Astrocyte (in vitro differentiated cells and primary cell): Measurements from ENCODE around the gene DLX3. TPM values are rescaled to one million over a fixed set of nuclear protein-coding genes. Genes with fewer than 3 reads are reported as not detected.

Source experiments
- DNase-seq: peaks from one replicate; pipeline ENCODE4 v3.0.0-alpha.2; 2010; ENCODE audit warnings: low read depth
- FAIRE-seq: peaks from 2 replicates; lab custom pipeline; 2011; peaks lifted over from hg19 to GRCh38; lab: Jason Lieb, UNC
- H2AFZ ChIP-seq: 2 replicates; pipeline ENCODE4 v1.6.0; 2012; ENCODE audit warnings: low read depth, low read length, inconsistent platforms
- H3K27ac ChIP-seq: 2 replicates; pipeline ENCODE4 v1.5.1; 2011; ENCODE audit warnings: low read depth, low read length, inconsistent platforms
- H3K27me3 ChIP-seq: 2 replicates; pipeline ENCODE4 v1.6.0; 2011; ENCODE audit warnings: low read length, inconsistent platforms; ENCODE audit not compliant: insufficient read depth
- H3K36me3 ChIP-seq: 2 replicates; pipeline ENCODE4 v1.5.1; 2011; ENCODE audit warnings: low read length, inconsistent platforms; ENCODE audit not compliant: insufficient read depth
- H3K4me1 ChIP-seq: 2 replicates; pipeline ENCODE4 v1.5.1; 2011; ENCODE audit warnings: low read length, inconsistent platforms; ENCODE audit not compliant: insufficient read depth
- H3K4me2 ChIP-seq: 2 replicates; pipeline ENCODE4 v1.6.0; 2012; ENCODE audit warnings: low read length, inconsistent platforms
- H3K4me3 ChIP-seq: 2 replicates; pipeline ENCODE4 v1.5.1; 2011; ENCODE audit warnings: low read depth, mild to moderate bottlenecking, low read length, inconsistent platforms; ENCODE audit not compliant: insufficient read depth
- H3K79me2 ChIP-seq: 2 replicates; pipeline ENCODE4 v1.6.0; 2012; ENCODE audit warnings: mild to moderate bottlenecking, low read length, inconsistent platforms; ENCODE audit not compliant: insufficient read depth
- H3K9ac ChIP-seq: 2 replicates; pipeline ENCODE4 v1.6.0; 2012; ENCODE audit warnings: mild to moderate bottlenecking, low read length, inconsistent platforms
- H3K9me3 ChIP-seq: 2 replicates; pipeline ENCODE4 v1.5.1; 2012; ENCODE audit warnings: low read depth, mild to moderate bottlenecking, low read length, inconsistent platforms; ENCODE audit not compliant: insufficient read depth
- H4K20me1 ChIP-seq: 2 replicates; pipeline ENCODE4 v1.6.0; 2012; ENCODE audit warnings: low read length, inconsistent platforms; ENCODE audit not compliant: insufficient read depth
- H3K27ac Mint-ChIP-seq: one replicate; pipeline ENCODE4 v1.8.0; 2021; ENCODE audit warnings: mild to moderate bottlenecking, mixed read lengths; ENCODE audit not compliant: unreplicated experiment
- H3K27me3 Mint-ChIP-seq: one replicate; pipeline ENCODE4 v1.8.0; 2021; ENCODE audit warnings: low read depth, mixed read lengths; ENCODE audit not compliant: unreplicated experiment
- H3K36me3 Mint-ChIP-seq: one replicate; pipeline ENCODE4 v1.8.0; 2021; ENCODE audit warnings: low read depth, mixed read lengths; ENCODE audit not compliant: unreplicated experiment
- H3K4me1 Mint-ChIP-seq: one replicate; pipeline ENCODE4 v1.8.0; 2021; ENCODE audit warnings: low read depth, mixed read lengths; ENCODE audit not compliant: unreplicated experiment
- H3K4me3 Mint-ChIP-seq: one replicate; pipeline ENCODE4 v1.8.0; 2021; ENCODE audit warnings: mild to moderate bottlenecking, moderate library complexity, mixed read lengths; ENCODE audit not compliant: unreplicated experiment
- H3K9me3 Mint-ChIP-seq: one replicate; pipeline ENCODE4 v1.8.0; 2021; ENCODE audit warnings: mild to moderate bottlenecking, mixed read lengths; ENCODE audit not compliant: unreplicated experiment
- EZH2 ChIP-seq: IDR thresholded peaks from 2 replicates; pipeline ENCODE4 v1.6.1; 2012; ENCODE audit warnings: mild to moderate bottlenecking, low read length, inconsistent platforms; ENCODE audit not compliant: insufficient read depth
- total RNA-seq: library from RNA; stranded (reverse); gene quantifications from 2 replicates; pipeline ENCODE4 v1.2.1, GENCODE V29; 2021
- TF ChIP-seq, protein P1 (sequence below): IDR thresholded peaks from 2 replicates; pipeline ENCODE4 v1.5.1; 2011; ENCODE audit warnings: low read depth, mild to moderate bottlenecking, inconsistent platforms, low read length, moderate library complexity; ENCODE audit not compliant: insufficient read depth

DLX3 gene
- total RNA-seq, 1 donor from 2014 or later, result 1.00 TPM

DNA sequence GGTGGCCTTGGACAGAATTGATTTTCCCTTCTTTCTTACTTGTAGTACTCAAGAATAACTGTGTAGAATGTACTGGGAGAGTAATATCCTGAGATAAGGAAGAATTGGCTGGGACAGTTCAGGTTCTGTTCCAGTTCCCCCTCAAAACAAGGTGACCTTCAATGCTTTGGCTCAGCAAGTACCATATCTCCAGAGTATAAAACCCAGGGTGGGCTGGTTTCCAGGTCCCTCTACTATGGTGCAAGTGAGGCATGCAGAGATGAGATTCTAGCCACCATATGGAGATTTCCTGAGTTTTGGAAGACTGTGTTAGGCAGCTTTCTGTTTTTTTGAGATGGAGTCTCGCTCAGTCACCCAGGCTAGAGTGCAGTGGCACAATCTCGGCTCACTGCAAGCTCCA lies 18.1 kb upstream of the DLX3 start:
- H3K4me3 Mint-ChIP-seq, result no peak overlapping the region
- no peaks in the 10 kb centered on the region for H3K36me3 ChIP-seq
- H3K4me1 Mint-ChIP-seq, result no peaks in the 10 kb centered on the region
- peaks cover 8% of the 10 kb centered on the region for H3K27me3 ChIP-seq
- peaks cover 29% of the 10 kb centered on the region for H3K9me3 Mint-ChIP-seq
- peaks cover 16% of the 10 kb centered on the region for H3K9me3 ChIP-seq
- H3K9ac ChIP-seq, result no peak overlapping the region
- H2AFZ ChIP-seq, result no peak overlapping the region
- H3K27ac Mint-ChIP-seq, result no peak overlapping the region
- peaks cover 34% of the 10 kb centered on the region for H3K27me3 Mint-ChIP-seq
- no peaks in the 10 kb centered on the region for H3K79me2 ChIP-seq
- TF ChIP-seq, protein P1, sequence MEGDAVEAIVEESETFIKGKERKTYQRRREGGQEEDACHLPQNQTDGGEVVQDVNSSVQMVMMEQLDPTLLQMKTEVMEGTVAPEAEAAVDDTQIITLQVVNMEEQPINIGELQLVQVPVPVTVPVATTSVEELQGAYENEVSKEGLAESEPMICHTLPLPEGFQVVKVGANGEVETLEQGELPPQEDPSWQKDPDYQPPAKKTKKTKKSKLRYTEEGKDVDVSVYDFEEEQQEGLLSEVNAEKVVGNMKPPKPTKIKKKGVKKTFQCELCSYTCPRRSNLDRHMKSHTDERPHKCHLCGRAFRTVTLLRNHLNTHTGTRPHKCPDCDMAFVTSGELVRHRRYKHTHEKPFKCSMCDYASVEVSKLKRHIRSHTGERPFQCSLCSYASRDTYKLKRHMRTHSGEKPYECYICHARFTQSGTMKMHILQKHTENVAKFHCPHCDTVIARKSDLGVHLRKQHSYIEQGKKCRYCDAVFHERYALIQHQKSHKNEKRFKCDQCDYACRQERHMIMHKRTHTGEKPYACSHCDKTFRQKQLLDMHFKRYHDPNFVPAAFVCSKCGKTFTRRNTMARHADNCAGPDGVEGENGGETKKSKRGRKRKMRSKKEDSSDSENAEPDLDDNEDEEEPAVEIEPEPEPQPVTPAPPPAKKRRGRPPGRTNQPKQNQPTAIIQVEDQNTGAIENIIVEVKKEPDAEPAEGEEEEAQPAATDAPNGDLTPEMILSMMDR, result no peak
- TF ChIP-seq EZH2, result no peak
- no peak overlapping the region for H3K27ac ChIP-seq
- peaks cover 1% of the 10 kb centered on the region for H3K36me3 Mint-ChIP-seq
- no peak overlapping the region for H3K4me2 ChIP-seq
- FAIRE-seq (no peak), DNase-seq (no peak)
- H3K4me1 ChIP-seq, result no peaks in the 10 kb centered on the region
- H4K20me1 ChIP-seq, result no peaks in the 10 kb centered on the region
- no peak overlapping the region for H3K4me3 ChIP-seq

- peaks cover 15% of the 10 kb centered on the region for H3K27me3 ChIP-seq
- no peak overlapping the region for H3K4me2 ChIP-seq
- peaks cover 10% of the 10 kb centered on the region for H3K9me3 ChIP-seq
- H3K4me1 ChIP-seq, result no peaks in the 10 kb centered on the region
- H3K4me3 Mint-ChIP-seq, result no peak overlapping the region
- H4K20me1 ChIP-seq, result no peaks in the 10 kb centered on the region
- no peak overlapping the region for H3K27ac Mint-ChIP-seq
- TF ChIP-seq EZH2, result no peak
- TF ChIP-seq, protein P1, result no peak
- no peaks in the 10 kb centered on the region for H3K79me2 ChIP-seq
- H3K36me3 Mint-ChIP-seq, result peaks cover 1% of the 10 kb centered on the region
- H3K9ac ChIP-seq, result no peak overlapping the region
- no peak overlapping the region for H2AFZ ChIP-seq
- FAIRE-seq (no peak), DNase-seq (no peak)
- H3K27me3 Mint-ChIP-seq, result peaks cover 35% of the 10 kb centered on the region
- H3K27ac ChIP-seq, result no peak overlapping the region
- H3K4me3 ChIP-seq, result no peak overlapping the region
- H3K9me3 Mint-ChIP-seq, result peaks cover 13% of the 10 kb centered on the region
- no peaks in the 10 kb centered on the region for H3K36me3 ChIP-seq
- no peaks in the 10 kb centered on the region for H3K4me1 Mint-ChIP-seq
Observed at GRCh38 chr17:50009282-50009681, 14.3 kb upstream of the DLX3 start.

- Mint-ChIP-seq H3K27ac (no peak overlapping the region), H3K36me3 (no peaks in the 10 kb centered on the region), H3K9me3 (no peaks in the 10 kb centered on the region), H3K4me3 (no peak overlapping the region), H3K4me1 (no peaks in the 10 kb centered on the region), H3K27me3 (peaks cover 46% of the 10 kb centered on the region)
- Histone ChIP-seq H2AFZ (no peak overlapping the region), H3K27me3 (peaks cover 44% of the 10 kb centered on the region), H3K36me3 (no peaks in the 10 kb centered on the region), H3K9me3 (no peaks in the 10 kb centered on the region), H3K9ac (no peak overlapping the region), H3K4me2 (no peak overlapping the region), H3K4me1 (no peaks in the 10 kb centered on the region), H3K79me2 (no peaks in the 10 kb centered on the region), H4K20me1 (no peaks in the 10 kb centered on the region), H3K4me3 (no peak overlapping the region), H3K27ac (no peak overlapping the region)
- TF ChIP-seq EZH2, result no peak
- TF ChIP-seq, protein P1, result no peak
- no peak for DNase-seq
- FAIRE-seq, result no peak
Observed at GRCh38 chr17:50003911-50004310, 8.9 kb upstream of the DLX3 start.
